ENCODE measurements around the gene STUM. TPM values are rescaled to one million over a fixed set of nuclear protein-coding genes. Genes with fewer than 3 reads are reported as not detected.

Gene STUM
- total RNA-seq, 4 donors from 2014 or later, result 1.4 to 4.1 (median 3.3) TPM

GRCh38 chr1:226605318-226605950, 56.9 kb downstream of the STUM start:
- Histone ChIP-seq H3K9me3 (no peaks in the 10 kb centered on the region), H3K36me3 (no peaks in the 10 kb centered on the region), H3K4me1 (peaks cover 9 to 26% (median 14%) of the 10 kb centered on the region in 4 donors), H3K27me3 (no peaks in the 10 kb centered on the region), H3K27ac (peak overlapping the region in 1 of 4 donors; percentile 17), H3K4me3 (no peak overlapping the region)
- no peak for DNase-seq
- WGBS, 2 donors (ENCODE audit: low coverage in 1 of 2), result 91 to 100% methylated on average over 2 to 9 of the region's 9 CpGs
- no peak for TF ChIP-seq POLR2AphosphoS5 (IDR thresholded peaks at IDR 0.05)
- no peak for TF ChIP-seq POLR2A (IDR thresholded peaks at IDR 0.05)
- TF ChIP-seq EP300 (IDR thresholded peaks at IDR 0.05; ENCODE audit: low read depth), result no peak
- TF ChIP-seq CTCF (IDR thresholded peaks at IDR 0.05), result no peak
- intact Hi-C loops (cut with DNase I; ENCODE audit: low total_unique reads), result no loop called here
- in situ Hi-C loops (cut with MboI; ENCODE audit: low pct_ligation_motif_present in 1 of 4, low pct_unique_long_range_greater_than_20kb in 1 of 4, low sequenced_read_pairs in 3 of 4), result loop anchor here in 2 of 4 donors (25.0 kb wide), 1 partner anchor 193 kb away; the partner anchor contains the start of gene PARP1 (in 2 of the 2)

- TF ChIP-seq POLR2A (IDR thresholded peaks at IDR 0.05), result no peak
- TF ChIP-seq EP300 (IDR thresholded peaks at IDR 0.05; ENCODE audit: low read depth), result no peak
- TF ChIP-seq POLR2AphosphoS5 (IDR thresholded peaks at IDR 0.05), result no peak
- TF ChIP-seq CTCF (IDR thresholded peaks at IDR 0.05), result no peak
- intact Hi-C loops (cut with DNase I; ENCODE audit: low total_unique reads), result no loop called here
- DNase-seq, result no peak
- no peak overlapping the region for H3K4me3 ChIP-seq
- peaks cover 9 to 26% (median 14%) of the 10 kb centered on the region in 4 donors for H3K4me1 ChIP-seq
- H3K27ac ChIP-seq, result peak overlapping the region in 1 of 4 donors; percentile 17
- H3K27me3 ChIP-seq, result no peaks in the 10 kb centered on the region
- no peaks in the 10 kb centered on the region for H3K36me3 ChIP-seq
- in situ Hi-C loops (cut with MboI; ENCODE audit: low pct_ligation_motif_present in 1 of 4, low pct_unique_long_range_greater_than_20kb in 1 of 4, low sequenced_read_pairs in 3 of 4), result loop anchor here in 2 of 4 donors (25.0 kb wide), 1 partner anchor 194 kb away; the partner anchor contains the start of gene PARP1 (in 2 of the 2)
- no peaks in the 10 kb centered on the region for H3K9me3 ChIP-seq
- 83% methylated on average over 11 of the region's 11 CpGs; no CpG with 5 or more reads in 1 of the 2 donors for WGBS, 2 donors (ENCODE audit: low coverage in 1 of 2)
These were observed 58.0 kb downstream of the STUM start for GRCh38 chr1:226606311-226607267.

DNA sequence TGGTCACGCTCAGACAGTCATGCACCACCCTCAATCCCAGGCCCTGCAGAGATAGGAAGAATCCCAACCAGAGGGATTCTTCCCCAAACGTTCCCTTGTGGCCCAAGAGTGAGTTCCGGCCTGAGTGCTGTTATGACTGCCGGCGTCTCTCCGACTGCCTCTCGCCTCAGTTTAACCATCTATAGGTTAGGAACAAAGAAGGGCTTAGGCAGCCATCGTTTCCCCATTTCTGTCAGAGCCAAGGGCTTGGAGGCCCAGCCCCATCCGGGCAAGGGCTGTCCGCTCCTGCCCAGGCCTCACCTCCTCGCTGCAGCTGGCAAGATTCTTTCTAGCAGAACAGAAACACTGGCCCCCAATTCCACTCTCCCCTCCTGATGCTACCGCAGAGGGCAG, 58.7 kb downstream of the STUM start:
- H3K27ac ChIP-seq, result no peak overlapping the region
- 93% methylated on average over 12 of the region's 12 CpGs; no CpG with 5 or more reads in 1 of the 2 donors for WGBS, 2 donors (ENCODE audit: low coverage in 1 of 2)
- no peaks in the 10 kb centered on the region for H3K27me3 ChIP-seq
- intact Hi-C loops (cut with DNase I; ENCODE audit: low total_unique reads) (no loop called here), in situ Hi-C loops (cut with MboI; ENCODE audit: low pct_ligation_motif_present in 1 of 4, low pct_unique_long_range_greater_than_20kb in 1 of 4, low sequenced_read_pairs in 3 of 4) (loop anchor here in 2 of 4 donors (25.0 kb wide), 1 partner anchor 195 kb away; the partner anchor contains the start of gene PARP1 (in 2 of the 2))
- peaks cover 9 to 22% (median 13%) of the 10 kb centered on the region in 4 donors for H3K4me1 ChIP-seq
- H3K36me3 ChIP-seq, result no peaks in the 10 kb centered on the region
- TF ChIP-seq CTCF (IDR thresholded peaks at IDR 0.05) (no peak), POLR2A (IDR thresholded peaks at IDR 0.05) (no peak), EP300 (IDR thresholded peaks at IDR 0.05; ENCODE audit: low read depth) (no peak), POLR2AphosphoS5 (IDR thresholded peaks at IDR 0.05) (no peak)
- H3K9me3 ChIP-seq, result no peaks in the 10 kb centered on the region
- no peak for DNase-seq
- H3K4me3 ChIP-seq, result no peak overlapping the region

- in situ Hi-C loops (cut with MboI; ENCODE audit: low pct_ligation_motif_present in 1 of 4, low pct_unique_long_range_greater_than_20kb in 1 of 4, low sequenced_read_pairs in 3 of 4), result loop anchor here in 2 of 4 donors (25.0 kb wide), 1 partner anchor 196 kb away; the partner anchor contains the start of gene PARP1 (in 2 of the 2)
- intact Hi-C loops (cut with DNase I; ENCODE audit: low total_unique reads), result loop anchor here (2.0 kb wide), 1 partner anchor 61 kb away; no protein-coding TSS in a partner anchor
- Histone ChIP-seq H3K4me3 (no peak overlapping the region), H3K4me1 (peaks cover 9 to 16% (median 11%) of the 10 kb centered on the region in 4 donors), H3K27me3 (no peaks in the 10 kb centered on the region), H3K36me3 (no peaks in the 10 kb centered on the region), H3K9me3 (no peaks in the 10 kb centered on the region), H3K27ac (no peak overlapping the region)
- DNase-seq, result no peak
- TF ChIP-seq CTCF (IDR thresholded peaks at IDR 0.05) (no peak), POLR2A (IDR thresholded peaks at IDR 0.05) (no peak), POLR2AphosphoS5 (IDR thresholded peaks at IDR 0.05) (no peak), EP300 (IDR thresholded peaks at IDR 0.05; ENCODE audit: low read depth) (no peak)
- 100% methylated on average over 1 of the region's 1 CpG; no CpG with 5 or more reads in 1 of the 2 donors for WGBS, 2 donors (ENCODE audit: low coverage in 1 of 2)
These were observed 59.3 kb downstream of the STUM start for GRCh38 chr1:226607821-226608220.

Measured in transverse colon (tissue), 4 donors.